ENCODE measurements around the gene MRPL33. TPM values are rescaled to one million over a fixed set of nuclear protein-coding genes. Genes with fewer than 3 reads are reported as not detected.

The MRPL33 gene
- total RNA-seq (2014; rRNA removed) = 84.1 and 85.9 TPM in 2 replicates
- polyA plus RNA-seq (2012) = 267 TPM

DNA sequence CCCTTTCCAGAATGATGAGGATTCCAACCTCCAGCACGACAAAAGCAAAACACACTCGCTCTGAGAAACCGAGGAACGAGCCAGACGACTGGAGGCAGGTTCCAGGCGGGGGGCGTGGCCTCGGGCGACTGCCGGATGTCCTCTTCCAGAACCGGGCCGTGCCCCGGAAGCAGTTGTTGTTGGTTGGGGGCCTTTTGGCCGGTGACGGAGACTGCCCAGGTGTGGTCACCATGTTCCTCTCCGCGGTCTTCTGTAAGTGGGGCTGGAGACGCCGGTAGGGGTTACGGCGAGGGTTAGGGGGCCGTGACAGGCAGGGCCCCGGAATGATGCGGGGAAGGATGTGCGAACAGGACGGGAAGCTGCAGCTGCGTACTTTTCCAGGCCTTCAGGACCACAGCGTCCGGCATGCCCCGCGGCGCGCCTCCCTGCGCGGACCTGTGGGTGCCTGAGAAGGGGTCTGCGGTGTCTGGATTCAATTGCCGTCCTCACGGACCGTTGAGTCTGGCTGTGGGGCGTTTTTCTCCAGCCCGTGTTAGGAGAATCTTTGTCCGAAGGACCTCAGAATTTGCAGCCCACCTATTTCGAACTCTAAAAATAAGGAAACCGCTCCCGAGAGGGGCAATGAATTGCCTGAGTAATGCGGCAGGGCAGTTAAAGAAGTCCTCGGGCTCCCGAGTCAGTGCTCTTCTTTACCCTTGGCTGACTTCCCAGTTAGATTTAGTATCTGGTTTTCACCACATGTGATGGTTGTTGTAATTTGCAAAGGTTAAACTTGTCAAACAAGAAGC, at the start of gene MRPL33:
Gene MRPL33 (plus strand): TSS at position 172 of the 788 bp plus-strand sequence. CDS start 59 bp downstream, at position 231.
- DNase-seq (ENCODE audit: low read depth) = peak; percentile 83

DNA sequence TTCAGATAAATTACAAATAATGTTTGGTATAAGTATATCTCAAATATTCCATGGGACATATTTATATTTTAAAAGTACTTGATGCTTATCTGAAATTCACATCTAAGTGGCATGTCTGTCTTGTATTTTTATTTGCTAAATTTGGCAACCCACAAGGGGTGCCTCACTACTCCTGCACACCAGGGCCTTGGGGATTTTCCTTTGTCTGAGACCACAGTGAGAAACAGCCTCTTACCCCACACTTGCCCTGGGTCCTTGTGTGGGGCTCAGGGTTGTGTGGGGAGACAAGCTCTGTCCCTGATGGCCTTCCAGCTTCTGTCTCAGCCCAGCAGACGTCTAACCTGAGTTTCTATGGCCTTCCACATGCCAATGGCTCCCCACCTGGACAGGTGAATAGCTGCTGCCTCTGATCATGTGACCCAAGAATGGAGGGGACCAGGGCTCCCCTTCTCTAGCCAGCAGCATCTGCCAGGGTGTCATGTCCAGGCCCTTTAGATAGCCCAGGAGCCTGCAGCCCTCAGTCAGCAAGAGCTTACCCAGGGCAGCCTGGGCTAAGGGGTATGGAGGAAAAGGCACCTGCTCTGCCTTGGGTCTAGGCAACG, 49.5 kb upstream of the MRPL33 start:
- no peak for DNase-seq (ENCODE audit: low read depth)

DNA sequence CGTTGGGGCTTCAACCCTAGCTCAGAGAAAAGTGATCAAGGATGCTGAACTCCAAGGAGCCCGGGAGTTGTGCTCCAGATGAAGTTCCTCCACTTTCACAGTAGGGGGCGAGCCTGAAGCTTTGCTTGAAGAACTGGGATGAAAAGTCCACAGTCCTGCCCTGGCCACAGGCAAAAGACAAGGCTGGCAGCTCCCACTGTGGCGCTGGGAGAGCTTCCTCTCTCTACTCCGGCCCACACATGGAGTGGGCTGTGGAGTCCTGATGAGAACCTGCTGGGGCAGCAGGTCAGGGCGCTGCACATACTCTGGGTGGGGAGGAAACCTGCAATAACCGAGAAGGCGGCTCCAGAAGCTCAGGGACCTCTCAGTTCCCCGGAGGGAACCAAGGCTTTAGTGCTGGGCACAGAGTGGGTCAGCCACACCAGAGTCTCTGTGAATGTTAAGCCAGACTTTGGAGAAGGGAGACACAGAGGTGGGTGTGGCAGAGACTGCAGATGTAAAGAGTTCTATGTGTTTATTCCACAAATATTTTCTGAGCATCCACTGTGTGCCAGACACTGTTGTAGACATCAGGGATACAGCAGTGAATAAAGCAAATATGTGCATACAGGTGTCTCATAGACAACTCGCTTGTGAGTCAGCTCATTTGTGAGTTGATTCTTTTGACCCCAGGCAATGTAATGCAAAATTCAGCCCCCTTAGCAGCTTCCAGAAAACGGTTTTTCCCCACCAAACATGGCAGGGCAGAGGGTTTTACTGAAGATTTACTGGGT, 48.0 kb upstream of the MRPL33 start:
- peak; percentile 70 for DNase-seq (ENCODE audit: low read depth)

DNA sequence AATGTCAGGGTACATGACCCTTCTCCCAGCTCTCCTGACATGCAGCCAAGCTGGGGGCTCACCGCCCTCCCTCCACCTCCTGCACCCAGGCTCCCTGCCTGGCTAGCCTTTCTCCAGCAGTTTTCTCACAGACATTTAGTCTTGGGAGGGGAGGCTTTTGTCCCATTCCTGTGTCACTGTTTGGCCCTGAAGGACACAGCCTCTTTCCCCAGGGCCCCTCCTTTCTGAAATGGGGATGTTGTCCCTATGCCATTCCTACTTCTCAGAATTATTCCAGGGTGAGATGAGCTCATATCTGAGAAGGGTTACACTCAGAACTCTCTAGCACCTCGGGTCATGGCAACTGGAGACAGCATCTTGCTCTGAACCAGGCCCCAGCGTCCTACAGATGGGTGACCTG, 47.3 kb upstream of the MRPL33 start:
- DNase-seq (ENCODE audit: low read depth) = no peak

DNA sequence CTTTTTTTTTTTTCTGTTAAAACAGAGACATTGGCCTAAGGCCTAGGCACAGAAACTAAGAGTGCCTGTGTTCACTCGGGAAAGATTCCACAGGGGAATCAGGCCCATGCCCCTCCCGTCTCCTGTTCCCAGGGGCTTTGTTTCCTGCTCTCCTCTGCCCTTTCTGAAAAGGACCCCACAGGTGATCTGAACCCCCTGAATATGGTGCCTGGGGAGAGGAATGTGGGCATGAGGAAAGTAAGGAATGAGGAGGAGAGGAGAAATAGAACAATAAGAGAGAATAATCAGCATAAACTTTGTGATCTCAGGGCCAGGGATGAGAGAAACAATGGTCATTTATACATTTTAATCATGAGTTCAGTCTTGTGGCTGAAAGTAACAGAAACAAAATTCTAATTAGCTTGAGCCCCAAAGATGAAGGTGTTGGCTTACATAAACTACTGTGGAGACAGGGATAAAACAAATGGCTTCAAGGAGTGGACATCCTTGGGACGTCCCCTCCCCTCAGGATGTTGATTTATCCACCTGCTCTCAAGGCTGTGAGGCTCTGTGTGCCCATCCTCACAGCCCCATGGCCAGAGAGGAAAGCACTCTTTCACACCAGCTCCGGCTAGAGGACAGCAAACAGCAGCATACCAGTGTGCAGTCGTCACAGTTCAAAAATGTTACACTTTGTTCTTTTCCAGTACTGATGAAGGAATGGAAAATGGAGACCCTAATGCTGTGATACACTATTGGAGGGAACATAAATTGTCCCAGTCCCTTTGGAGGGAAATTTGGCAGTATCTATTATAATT, 46.4 kb upstream of the MRPL33 start:
- DNase-seq (ENCODE audit: low read depth) = peak; percentile 56

DNA sequence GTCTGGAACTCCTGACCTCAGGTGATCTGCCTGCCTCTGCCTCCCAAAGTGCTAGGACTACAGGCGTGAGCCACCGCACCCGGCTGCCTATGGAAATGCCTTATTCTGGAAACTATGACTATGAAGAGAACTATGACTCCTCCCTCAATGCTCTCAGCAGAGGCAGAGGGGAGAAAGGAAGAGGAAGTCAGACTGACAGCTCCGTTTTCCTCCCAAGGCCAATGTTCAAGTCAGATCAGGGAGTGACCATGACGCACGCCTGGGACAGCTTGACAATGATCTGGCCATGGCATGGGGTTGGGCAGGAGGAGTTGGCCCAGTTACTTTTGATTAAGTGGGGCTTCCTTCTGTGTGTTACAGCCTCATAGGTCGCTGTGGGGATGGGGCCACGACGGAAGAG, 44.3 kb upstream of the MRPL33 start:
- DNase-seq (ENCODE audit: low read depth) = no peak

DNA sequence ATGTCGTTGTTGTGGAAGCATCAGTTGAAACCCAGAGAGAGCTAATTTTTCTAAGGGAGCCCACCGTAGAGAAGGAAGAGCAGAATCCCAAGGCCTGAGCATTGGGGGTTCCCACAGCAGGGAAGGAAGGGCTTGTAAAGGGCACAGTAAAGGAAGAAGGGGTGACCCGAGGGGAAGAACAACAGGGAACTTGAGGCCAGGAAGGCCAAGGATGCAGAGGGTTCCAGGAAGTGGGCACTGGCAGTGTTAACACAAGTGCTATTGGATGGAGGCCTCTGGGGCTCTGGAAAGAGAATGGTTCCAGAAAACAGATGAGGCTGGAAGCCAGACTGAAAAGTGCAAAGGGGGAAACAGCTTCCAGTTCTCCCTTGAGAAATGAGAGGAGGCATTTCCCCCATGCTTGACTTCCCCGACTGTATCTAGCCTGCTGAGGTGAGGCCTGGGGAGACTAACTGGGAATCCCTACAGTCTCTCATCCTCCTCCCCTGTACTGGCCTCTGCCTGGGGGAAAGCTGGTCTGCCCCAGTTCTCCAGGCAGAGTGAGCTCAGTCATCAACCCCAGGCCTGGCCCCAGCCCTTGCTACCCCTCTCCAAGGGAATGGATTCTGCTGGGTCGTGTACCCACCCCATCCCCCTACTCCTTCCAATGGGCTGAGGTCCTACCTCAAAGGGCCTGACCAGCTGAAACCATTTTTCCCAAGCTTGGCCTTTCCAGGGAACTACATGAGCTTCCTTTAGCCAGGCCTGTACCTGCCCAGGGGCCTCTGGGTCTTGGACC, 43.2 kb upstream of the MRPL33 start:
- no peak for DNase-seq (ENCODE audit: low read depth)

DNA sequence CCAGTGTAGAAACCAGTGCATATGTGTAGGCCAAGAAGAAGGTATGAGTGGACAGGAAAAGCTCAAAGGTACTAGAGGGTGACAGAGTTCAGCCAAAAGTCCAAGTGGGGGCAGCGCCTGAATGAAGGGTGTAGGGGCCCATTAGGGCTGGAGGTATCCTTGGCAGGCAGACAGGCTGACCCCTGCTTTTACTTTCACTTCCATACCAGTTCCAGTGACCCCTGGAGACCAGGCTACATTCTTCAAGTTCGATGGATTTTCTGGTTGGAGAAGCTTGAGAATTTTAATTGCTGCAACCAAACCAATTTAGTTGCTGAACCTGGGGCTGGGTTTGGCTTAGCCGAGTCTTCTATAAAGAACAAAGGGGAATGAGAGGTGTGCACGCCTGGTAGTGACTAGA, 42.3 kb upstream of the MRPL33 start:
- no peak for DNase-seq (ENCODE audit: low read depth)

DNA sequence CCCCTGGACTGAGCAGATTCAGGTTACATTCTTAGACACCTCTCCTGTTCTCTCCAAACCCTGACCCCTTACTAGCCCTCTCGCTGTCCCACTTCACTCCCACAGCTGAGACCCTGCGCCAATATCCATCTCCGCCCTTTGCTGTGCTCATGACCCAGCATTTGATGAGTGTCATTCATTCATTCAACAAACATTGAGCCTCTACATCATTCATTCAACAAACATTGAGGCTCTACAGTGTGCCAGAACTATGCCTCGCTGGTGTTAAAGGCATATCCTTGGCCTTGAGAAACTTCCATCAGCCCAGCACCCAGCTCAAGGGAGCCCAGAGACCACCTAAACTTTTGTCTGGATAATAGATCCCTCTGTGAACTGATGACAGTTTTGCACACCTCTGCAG, 41.9 kb upstream of the MRPL33 start:
- no peak for DNase-seq (ENCODE audit: low read depth)

DNA sequence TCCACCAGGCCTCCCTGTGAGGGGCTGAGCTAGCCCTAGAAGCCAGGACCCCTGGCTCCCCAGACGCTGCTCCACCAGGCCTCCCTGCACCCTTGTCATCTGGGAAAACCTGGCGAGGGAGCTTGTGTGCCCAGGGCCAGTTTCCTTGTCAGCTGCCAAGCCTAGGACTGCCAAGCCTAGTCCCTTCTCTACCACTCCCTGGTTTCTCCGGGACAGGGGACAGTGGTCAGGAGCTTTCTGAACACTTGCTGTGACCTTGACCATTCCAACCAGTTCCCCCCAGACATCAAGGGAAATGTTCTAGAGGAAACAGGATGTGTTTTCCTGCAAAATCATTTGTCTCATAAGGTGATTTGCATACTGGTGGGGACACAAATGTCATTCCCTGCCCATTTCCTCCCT, 41.3 kb upstream of the MRPL33 start:
- DNase-seq (ENCODE audit: low read depth) = no peak

DNA sequence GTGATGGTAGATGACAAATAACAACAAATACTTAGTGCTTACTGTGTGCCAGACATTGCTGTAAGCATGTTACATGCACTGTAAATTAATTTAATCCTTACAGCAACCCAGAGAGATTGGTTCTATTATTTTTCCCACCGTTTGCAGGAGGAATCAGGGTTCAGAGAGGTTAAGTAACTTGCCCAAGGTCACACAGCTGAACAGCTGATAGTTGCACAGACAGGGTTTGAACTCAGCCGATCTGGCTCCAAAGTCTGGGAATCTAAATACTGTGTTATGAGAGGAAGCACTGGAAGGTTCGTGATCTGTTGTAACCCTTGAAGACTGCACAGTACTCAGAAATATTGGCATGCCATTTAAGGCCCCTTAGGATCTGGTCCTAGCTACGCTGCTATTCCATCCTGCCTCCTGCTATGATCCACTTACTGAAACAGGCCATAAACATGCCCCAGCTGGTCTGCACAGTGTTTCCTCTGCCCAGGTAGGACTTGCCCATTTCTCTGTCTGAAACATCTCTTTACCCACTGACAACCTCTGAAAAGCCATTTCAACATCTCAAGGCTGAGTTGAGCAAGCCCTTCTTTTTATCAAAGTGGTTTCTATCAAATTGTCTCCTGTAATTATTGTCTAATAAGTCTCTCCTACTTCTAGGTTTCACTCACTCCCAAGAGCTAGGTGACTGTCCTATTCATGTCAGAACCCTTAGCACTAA, 40.4 kb upstream of the MRPL33 start:
- no peak for DNase-seq (ENCODE audit: low read depth)

DNA sequence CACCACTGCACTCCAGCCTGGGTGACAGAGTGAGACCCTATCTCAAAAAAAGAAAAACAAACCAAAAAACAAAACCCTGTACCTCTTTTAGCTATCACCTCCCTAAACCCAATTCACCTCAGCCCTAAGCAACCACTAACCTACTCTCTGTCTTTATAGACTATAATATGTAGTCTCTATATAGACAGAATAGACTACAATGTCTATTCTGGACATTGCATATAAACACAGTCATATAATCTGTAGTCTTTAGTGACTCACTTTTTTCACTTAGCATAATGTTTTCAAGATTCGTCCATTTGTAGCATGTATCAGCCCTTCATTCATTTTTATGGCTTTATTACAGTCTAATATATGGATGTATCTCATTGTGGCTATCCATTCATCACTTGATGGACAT, 37.2 kb upstream of the MRPL33 start:
- DNase-seq (ENCODE audit: low read depth) = no peak

DNA sequence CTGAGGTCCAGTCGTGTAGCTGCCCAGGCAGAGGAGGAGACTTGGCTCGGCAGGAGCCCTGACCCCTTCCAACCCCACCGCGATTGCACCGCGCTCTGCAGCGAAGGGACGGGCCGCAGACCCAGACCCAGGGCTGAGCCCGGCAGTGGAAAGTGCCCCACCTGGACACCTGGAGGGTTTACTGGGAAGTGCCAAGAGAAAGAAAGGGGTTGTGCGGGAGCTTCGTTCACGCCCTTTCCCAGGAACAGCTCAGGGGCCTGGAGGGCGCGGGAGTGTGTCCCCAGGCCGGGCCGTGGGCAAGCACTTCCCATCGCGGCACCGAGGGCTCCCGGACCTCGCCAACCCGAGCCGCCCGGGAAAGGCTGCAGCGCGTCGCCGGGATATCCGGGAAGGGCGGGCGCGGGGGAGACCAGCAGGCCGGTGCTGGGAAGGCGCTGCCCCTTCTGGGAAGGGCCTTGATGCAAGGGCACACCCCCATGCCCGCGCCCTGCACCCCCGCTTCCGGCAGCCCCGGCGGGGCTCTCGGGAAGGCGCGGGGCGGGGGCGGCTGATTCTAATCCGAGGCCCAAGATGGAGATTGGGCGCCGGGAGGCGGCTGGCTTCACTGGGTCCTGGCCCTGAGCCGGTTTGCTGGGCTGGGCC, 36.1 kb upstream of the MRPL33 start:
- DNase-seq (ENCODE audit: low read depth) = peak; percentile 64

DNA sequence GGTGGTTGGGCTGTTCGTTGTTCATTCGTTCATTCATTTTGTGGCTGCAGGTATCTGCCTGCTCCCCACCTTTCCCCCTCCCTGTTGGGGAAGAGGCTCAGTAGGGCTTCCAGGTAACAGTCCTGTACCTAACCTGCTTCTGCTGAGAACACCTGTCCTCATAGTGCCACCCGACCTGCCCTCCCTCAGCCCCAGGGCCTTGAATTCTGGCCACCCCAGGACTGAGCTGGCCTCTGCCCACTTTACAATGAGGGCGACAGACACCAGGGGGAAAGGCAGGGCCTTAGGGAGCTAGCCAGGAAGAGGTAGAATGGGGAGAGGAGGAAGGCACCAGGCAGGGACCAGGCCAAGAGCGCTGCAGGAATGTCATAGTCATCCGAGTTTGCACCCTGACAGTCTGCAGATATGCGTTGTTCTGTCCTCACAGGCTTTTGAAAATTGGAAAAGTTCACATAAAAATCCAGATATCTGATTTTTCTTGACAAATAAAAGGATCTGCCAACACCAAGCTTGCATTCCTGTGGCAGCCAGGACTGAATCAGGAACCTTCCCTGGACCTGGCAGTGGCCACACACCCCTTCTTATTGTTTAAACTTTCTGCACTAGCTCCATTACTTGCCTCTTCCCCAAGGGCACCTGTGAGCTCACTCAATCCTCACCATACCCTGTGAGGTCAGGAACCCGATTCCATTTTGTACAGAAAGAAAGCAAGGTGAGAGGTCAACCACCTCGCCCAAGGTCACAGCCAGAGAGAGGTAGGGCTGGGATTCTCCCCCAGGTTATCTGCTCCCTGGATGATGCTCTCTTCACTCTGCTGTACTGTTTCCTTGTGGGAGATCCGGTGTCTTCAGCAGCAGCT, 35.3 kb upstream of the MRPL33 start:
- no peak for DNase-seq (ENCODE audit: low read depth)

DNA sequence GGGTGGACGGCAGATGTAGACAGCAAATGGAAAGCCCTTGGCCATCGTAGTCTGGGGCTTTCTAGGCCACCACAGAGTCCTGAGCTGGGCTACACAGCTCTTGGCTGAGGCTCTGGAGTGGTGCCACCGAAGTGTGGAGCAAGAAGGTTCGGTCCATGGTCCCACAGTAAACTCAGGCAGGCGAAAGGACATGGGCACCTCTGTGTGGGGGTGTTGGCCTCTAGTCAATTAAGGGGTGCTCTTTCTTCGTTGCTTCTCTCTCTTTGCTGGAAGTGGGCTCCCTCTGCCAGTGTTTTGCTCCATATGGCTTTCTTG, 34.7 kb upstream of the MRPL33 start:
- DNase-seq (ENCODE audit: low read depth) = no peak

DNA sequence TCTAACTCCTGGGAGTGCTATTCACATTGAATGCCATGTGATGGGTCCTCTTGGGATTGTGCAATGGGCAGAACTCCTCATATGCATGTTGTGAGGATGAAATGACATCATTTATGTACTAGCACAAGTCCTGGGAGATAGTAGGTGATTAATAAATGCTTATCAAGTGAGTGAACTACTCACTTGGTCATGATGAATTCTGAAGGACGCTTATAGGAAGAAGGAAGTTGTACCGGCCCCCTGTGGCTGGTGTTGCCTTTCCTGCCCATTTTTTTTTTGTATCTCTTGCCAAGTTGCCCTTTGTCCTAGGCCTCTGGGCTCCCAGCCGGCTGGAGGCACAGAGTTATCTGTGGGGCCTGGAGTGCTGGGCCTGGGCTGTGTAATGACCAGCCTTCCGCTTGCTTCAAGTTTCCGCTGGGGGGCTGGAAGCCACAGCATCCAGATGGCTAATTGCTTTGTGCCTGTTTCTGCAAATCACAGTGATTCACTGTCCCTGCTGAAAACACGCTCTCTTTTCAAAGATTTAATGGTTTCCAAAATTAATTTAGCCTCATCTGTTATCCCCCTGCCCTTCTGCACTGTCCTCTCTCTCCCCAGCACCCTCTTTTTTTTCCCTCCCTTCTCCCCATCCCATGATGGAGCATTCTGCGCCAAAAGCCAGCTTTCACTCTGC, 33.7 kb upstream of the MRPL33 start:
- peak; percentile 54 for DNase-seq (ENCODE audit: low read depth)

DNA sequence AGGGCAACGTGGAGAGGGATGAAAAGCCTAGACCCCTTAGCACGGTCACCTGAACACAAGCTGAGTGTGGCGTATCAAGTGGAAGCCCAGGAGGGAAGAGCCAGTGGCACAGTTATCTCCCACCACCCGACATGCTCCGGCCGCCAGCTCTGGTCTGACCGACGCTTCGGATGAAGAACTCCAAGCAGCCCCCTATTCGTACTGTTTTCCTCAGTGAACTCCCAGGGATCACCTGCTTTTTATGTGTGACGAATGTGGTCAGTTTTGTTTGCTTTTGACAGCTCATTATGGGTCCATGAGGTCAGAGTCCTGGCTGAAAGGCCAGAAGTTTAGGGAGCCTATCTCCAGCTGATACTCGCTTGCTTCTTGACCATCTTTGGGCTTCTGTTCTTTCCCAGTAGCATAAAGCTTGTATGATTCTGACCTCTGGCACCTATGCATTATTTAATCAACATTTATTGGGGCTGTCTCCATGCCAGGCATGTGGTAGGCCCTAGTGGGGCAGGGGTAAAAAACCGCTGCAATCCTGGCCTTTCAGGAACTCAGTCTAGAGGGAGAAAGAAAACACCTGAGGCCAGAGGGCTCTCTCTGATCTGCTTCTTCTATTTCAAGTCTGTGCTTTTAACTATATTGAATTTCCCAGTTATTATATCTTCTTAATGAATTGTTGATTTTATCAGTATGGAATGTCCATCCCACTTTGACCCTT, 33.0 kb upstream of the MRPL33 start:
- no peak for DNase-seq (ENCODE audit: low read depth)

DNA sequence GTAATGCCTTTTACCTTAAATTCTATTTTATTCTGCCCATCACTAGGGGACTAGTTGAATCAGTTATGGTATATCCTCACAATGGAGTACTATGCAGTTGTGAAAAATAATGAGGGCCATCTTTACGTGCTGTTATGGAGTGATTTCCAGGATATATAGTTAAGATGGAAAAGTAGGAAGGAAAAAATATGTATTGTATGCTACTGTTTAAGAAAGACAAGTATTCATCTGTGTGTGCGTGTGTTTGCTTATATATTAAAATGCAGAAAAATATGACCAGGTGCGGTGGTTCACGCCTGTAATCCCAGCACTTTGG, 32.5 kb upstream of the MRPL33 start:
- DNase-seq (ENCODE audit: low read depth) = no peak

All from LHCN-M2 (cell line).